HEK293T (cell line): Measurements from ENCODE around the gene TMEM218.

ENCODE experiments used
- BHLHE40 ChIP-seq: fragments of 450-650 bp; IDR thresholded peaks from 2 replicates; pipeline ENCODE4 v1.6.1; 2016; ENCODE audit warnings: mild to moderate bottlenecking, moderate library complexity, borderline replicate concordance
- ELF4 ChIP-seq: fragments of 450-650 bp; IDR thresholded peaks from 2 replicates; pipeline ENCODE4 v1.6.1; 2017; ENCODE audit warnings: antibody characterized with exemption
- FOXA1 ChIP-seq: fragments of 450-650 bp; IDR thresholded peaks from 2 replicates; pipeline ENCODE4 v1.6.1; 2016; ENCODE audit warnings: mild to moderate bottlenecking
- FOXK2 ChIP-seq: fragments of 450-650 bp; IDR thresholded peaks from 2 replicates; pipeline ENCODE4 v1.6.1; 2016; ENCODE audit warnings: mild to moderate bottlenecking
- FOXM1 ChIP-seq: fragments of 450-650 bp; IDR thresholded peaks from 2 replicates; pipeline ENCODE4 v1.6.1; 2017; ENCODE audit warnings: mild to moderate bottlenecking, borderline replicate concordance
- PKNOX1 ChIP-seq: fragments of 450-650 bp; IDR thresholded peaks from 2 replicates; pipeline ENCODE4 v1.6.1; 2016
- SP1 ChIP-seq: fragments of 450-650 bp; IDR thresholded peaks from 2 replicates; pipeline ENCODE4 v1.6.1; 2017
- SUZ12 ChIP-seq: fragments of 450-650 bp; IDR thresholded peaks from 2 replicates; pipeline ENCODE4 v1.6.1; 2016; ENCODE audit warnings: mild to moderate bottlenecking
- ZNF384 ChIP-seq: fragments of 450-650 bp; IDR thresholded peaks from 2 replicates; pipeline ENCODE4 v1.6.1; 2016

GRCh38 chr11:125148011-125148410 is 36.6 kb upstream of the TMEM218 start:
- TF ChIP-seq BHLHE40 (no peak), FOXM1 (no peak), FOXK2 (no peak), SP1 (no peak), ZNF384 (no peak), SUZ12 (no peak), ELF4 (no peak), PKNOX1 (no peak), FOXA1 (no peak)
